MM.1S (cell line): Measurements from ENCODE around the gene RDH5.

ENCODE experiments used
- EZH2phosphoT487 ChIP-seq: fragments of 300-600 bp; sonication (generic); IDR thresholded peaks from 2 replicates; pipeline ENCODE4 v1.6.1; 2018; ENCODE audit warnings: antibody characterized with exemption, low read length
- TF ChIP-seq, protein P1 (sequence below): fragments of 300-600 bp; sonication (generic); IDR thresholded peaks from 2 replicates; pipeline ENCODE4 v1.5.1; 2016; ENCODE audit warnings: antibody characterized with exemption, low read length, mixed read lengths

GRCh38 chr12:55722948-55723347, 2.8 kb downstream of the RDH5 start:
- TF ChIP-seq, protein P1, sequence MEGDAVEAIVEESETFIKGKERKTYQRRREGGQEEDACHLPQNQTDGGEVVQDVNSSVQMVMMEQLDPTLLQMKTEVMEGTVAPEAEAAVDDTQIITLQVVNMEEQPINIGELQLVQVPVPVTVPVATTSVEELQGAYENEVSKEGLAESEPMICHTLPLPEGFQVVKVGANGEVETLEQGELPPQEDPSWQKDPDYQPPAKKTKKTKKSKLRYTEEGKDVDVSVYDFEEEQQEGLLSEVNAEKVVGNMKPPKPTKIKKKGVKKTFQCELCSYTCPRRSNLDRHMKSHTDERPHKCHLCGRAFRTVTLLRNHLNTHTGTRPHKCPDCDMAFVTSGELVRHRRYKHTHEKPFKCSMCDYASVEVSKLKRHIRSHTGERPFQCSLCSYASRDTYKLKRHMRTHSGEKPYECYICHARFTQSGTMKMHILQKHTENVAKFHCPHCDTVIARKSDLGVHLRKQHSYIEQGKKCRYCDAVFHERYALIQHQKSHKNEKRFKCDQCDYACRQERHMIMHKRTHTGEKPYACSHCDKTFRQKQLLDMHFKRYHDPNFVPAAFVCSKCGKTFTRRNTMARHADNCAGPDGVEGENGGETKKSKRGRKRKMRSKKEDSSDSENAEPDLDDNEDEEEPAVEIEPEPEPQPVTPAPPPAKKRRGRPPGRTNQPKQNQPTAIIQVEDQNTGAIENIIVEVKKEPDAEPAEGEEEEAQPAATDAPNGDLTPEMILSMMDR, result no peak
- no peak for TF ChIP-seq EZH2phosphoT487
